Stomach (tissue), 9 donors: Measurements from ENCODE around the gene UGT1A10. TPM values are rescaled to one million over a fixed set of nuclear protein-coding genes. Genes with fewer than 3 reads are reported as not detected.

Experiments
- DNase-seq, 2 donors: peaks; one replicate each; pipeline versions ENCODE4 v3.0.0 to v3.0.0-alpha.2; 2013 to 2019
- H3K27ac ChIP-seq, 5 donors: fragments of 200-600 bp in 4 of 5; sonication (generic) in 4 of 5; one replicate each; pipeline ENCODE4 v1.5.1; 2013 to 2019; ENCODE audit warnings: mild to moderate bottlenecking in 1 of 5, moderate library complexity in 1 of 5
- H3K27me3 ChIP-seq, 3 donors: fragments of 200-600 bp; sonication (generic); one replicate each; pipeline ENCODE4 v1.5.1; 2017 to 2019; ENCODE audit warnings: mixed run types in 1 of 3
- H3K36me3 ChIP-seq, 4 donors: fragments of 200-600 bp; sonication (generic); 1 replicate in 3 of 4; 2 replicates in 1 of 4; pipeline ENCODE4 v1.5.1; 2016 to 2019
- H3K4me1 ChIP-seq, 4 donors: fragments of 200-600 bp; sonication (generic); one replicate each; pipeline ENCODE4 v1.5.1; 2016 to 2019
- H3K4me3 ChIP-seq, 4 donors: fragments of 200-600 bp; sonication (generic) in 3 of 4; one replicate each; pipeline ENCODE4 v1.5.1; 2016 to 2019; ENCODE audit warnings: mild to moderate bottlenecking in 1 of 4
- H3K9me3 ChIP-seq, 4 donors: fragments of 200-600 bp; sonication (generic); one replicate each; pipeline ENCODE4 v1.5.1; 2016 to 2019
- EP300 ChIP-seq: sonication (generic); formaldehyde crosslinking; IDR thresholded peaks from one replicate; pipeline ENCODE4 v1.6.1; 2017; ENCODE audit warnings: antibody characterized with exemption
- POLR2A ChIP-seq, 4 donors: fragments of 450-650 bp; IDR thresholded peaks; one replicate each; pipeline ENCODE4 v1.6.1; 2016; ENCODE audit warnings: antibody characterized with exemption in 4 of 4, control low read depth in 2 of 4, mild to moderate bottlenecking in 1 of 4, moderate library complexity in 1 of 4
- POLR2AphosphoS5 ChIP-seq, 3 donors: sonication (generic); formaldehyde crosslinking; IDR thresholded peaks; one replicate each; pipeline ENCODE4 v1.6.1; 2016; ENCODE audit warnings: antibody characterized with exemption in 3 of 3
- WGBS, 5 donors: extraction: QIAGEN DNeasy Blood & Tissue Kit in 3 of 5; methylation state at CpG; one replicate each; pipeline versions ENCODE4 v1.1.5 to v1.1.7; 2013 to 2018; 5-methylcytosine and 5-hydroxymethylcytosine counted together
- intact Hi-C: fragments of 100-400 bp; cut with DNase I; formaldehyde crosslinking; loops from one replicate; pipeline ENCODE4 v1.15.1; 2023; ENCODE audit warnings: low total_unique reads
- polyA plus RNA-seq, 3 donors: library from polyadenylated mRNA; stranded (reverse); fragments of 200-250 nt; gene quantifications; one replicate each; pipeline ENCODE4 v1.2.3, GENCODE V29; 2013
- total RNA-seq, 5 donors: library from RNA; depleted of rRNA; stranded (reverse); fragments of >200 nt; gene quantifications; one replicate each; pipeline versions ENCODE4 v1.1.0 to v1.2.3, GENCODE V29; 2014 to 2016
- TF ChIP-seq, protein P1 (sequence below), 7 experiments: fragments of 450-650 bp in 4 of 7; fragments of 200-600 bp in 3 of 7; sonication (generic) in 3 of 7; IDR thresholded peaks; one replicate each; pipeline ENCODE4 v1.5.1; 2016 to 2019; ENCODE audit warnings: antibody characterized with exemption in 7 of 7, control low read depth in 2 of 7, mild to moderate bottlenecking in 1 of 7
- donor health status: healthy with polysubstance abuse.
- donor health status: Bipolar disorder and iron deficiency.
- donor health status: healthy.

The UGT1A10 gene
- total and polyA plus RNA-seq, 8 donors, result 0.45 to 32.7 (median 2.2) TPM; not detected in 1

DNA sequence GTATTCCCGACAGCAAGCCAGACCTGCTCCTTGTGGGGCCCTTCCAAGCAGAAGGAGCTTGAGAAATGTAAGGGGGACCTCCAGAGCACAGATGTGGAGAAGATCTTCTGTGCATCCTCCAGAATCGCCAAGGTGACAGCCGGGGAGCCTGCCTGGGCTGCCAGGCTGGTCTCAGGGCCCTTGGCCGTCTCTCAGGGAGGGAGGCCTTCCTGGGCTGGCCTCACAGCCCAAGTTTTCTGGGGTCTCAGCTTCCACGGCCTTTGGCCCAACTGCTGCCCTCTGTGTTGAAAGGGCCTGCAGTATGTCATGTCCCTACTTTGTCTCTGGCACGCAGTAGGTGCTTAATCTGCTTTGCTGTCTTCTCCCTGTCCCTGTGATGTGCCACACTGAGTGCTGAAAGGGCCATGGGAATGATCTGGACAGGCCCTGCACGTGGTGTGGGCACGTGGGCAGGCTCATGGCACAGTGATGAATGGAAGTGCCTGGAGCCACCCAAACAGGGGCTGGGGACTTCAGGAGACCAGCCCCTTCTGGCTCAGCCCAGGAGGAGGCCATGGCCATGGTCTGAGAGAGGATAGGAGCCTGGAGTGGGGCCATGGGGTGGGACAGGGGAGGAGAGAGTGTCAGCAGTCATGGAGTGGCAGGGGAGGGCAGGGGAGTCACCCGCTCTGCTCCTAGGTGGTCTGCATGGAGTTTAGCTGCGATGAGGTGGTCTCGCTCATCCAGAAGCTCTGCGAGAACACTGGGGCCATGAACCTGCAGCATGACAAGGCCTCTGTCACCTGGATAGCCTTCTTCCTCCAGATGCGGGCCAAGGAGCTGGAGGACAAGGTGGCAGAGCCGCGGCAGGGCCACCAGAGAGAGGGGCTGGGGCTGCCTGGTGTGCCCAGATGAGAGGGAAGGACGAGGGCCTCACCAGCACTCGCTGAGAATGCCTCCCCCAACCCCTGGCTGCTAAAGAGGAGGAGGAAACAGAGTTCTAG, 182.7 kb downstream of the UGT1A10 start:
- intact Hi-C loops, result no loop called here
- no peaks in the 10 kb centered on the region for H3K9me3 ChIP-seq
- H3K4me3 ChIP-seq, result no peak overlapping the region
- WGBS, 5 donors, result 67 to 84% (median 78%) methylated on average over 11 to 17 of the region's 17 CpGs
- H3K4me1 ChIP-seq, result no peaks in the 10 kb centered on the region
- H3K27ac ChIP-seq, result no peak overlapping the region
- no peak for TF ChIP-seq POLR2A (IDR thresholded peaks at IDR 0.05)
- TF ChIP-seq EP300, result no peak
- TF ChIP-seq, protein P1, sequence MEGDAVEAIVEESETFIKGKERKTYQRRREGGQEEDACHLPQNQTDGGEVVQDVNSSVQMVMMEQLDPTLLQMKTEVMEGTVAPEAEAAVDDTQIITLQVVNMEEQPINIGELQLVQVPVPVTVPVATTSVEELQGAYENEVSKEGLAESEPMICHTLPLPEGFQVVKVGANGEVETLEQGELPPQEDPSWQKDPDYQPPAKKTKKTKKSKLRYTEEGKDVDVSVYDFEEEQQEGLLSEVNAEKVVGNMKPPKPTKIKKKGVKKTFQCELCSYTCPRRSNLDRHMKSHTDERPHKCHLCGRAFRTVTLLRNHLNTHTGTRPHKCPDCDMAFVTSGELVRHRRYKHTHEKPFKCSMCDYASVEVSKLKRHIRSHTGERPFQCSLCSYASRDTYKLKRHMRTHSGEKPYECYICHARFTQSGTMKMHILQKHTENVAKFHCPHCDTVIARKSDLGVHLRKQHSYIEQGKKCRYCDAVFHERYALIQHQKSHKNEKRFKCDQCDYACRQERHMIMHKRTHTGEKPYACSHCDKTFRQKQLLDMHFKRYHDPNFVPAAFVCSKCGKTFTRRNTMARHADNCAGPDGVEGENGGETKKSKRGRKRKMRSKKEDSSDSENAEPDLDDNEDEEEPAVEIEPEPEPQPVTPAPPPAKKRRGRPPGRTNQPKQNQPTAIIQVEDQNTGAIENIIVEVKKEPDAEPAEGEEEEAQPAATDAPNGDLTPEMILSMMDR (IDR thresholded peaks at IDR 0.05), result no peak
- TF ChIP-seq POLR2AphosphoS5 (IDR thresholded peaks at IDR 0.05), result no peak
- peaks cover 0 to 4% (median 0%) of the 10 kb centered on the region in 3 donors for H3K27me3 ChIP-seq
- peak in 1 of 2 donors; percentile 15 for DNase-seq
- H3K36me3 ChIP-seq, result no peaks in the 10 kb centered on the region

DNA sequence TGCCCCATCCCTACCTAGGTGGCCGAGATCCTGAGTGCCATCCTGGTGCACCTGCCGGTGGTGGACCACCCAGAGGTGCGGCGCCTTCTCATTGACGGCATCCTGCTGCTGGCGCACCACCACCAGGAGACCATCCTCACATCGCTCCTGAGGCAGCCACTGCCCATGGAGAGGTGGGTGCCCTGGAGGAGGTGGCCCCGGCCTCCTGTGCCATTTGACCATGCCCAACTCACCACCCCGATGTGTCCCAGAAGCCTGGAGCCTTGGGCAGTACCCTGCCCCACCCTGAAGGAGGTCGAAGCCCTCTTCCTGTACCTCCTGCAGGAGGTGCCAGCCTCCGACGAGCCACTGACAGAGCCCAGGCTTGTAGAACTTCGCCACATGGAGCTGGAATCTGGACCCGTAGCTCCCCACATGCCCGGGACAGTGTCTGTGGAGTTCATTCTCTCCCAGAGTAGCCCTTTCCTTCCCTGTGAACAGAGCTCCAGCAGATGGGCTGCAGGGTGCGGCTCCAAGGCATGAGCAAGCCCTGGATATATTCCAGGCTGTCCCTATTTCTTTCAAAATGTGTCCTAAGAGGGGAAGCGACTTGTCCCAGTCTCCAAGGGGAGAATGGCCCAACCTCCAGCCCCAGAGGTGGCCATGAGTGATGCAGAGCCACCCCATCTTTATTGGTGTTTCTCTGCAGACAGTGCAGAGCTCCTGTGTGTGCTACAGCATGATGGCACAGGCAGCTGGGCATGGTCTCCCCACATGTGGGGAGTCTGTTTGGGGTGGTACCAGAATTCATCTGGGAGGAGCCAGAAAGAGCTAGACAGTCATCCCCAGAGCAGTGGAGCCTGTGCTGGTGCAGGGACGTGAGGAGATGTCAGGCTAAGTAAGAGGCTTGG, 183.9 kb downstream of the UGT1A10 start:
- peak in 1 of 2 donors; percentile 19 for DNase-seq
- Histone ChIP-seq H3K27me3 (no peaks in the 10 kb centered on the region), H3K4me3 (no peak overlapping the region), H3K27ac (no peak overlapping the region), H3K36me3 (no peaks in the 10 kb centered on the region), H3K4me1 (no peaks in the 10 kb centered on the region), H3K9me3 (no peaks in the 10 kb centered on the region)
- intact Hi-C loops, result no loop called here
- WGBS, 5 donors, result 82 to 88% (median 84%) methylated on average over 13 to 18 of the region's 18 CpGs
- TF ChIP-seq EP300 (no peak), POLR2A (IDR thresholded peaks at IDR 0.05) (no peak), POLR2AphosphoS5 (IDR thresholded peaks at IDR 0.05) (no peak)
- TF ChIP-seq, protein P1 (IDR thresholded peaks at IDR 0.05), result no peak

DNA sequence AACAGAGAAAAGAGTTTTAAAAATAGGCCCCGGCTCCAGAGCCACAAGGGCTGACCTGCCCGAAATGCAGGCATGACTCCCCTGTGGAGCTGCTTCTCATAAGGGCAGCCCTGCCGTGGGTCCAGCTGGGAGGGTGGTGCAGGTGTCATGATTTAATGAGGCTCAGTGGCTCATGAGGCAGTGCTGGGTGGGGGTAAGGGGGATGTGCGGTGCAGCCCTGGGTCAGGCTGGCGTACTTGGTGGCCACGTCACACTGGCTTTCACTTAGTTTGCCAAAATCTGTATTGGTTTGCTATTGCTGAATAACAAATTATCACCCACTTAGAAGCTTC, 184.5 kb downstream of the UGT1A10 start:
- Histone ChIP-seq H3K27ac (no peak overlapping the region), H3K36me3 (no peaks in the 10 kb centered on the region), H3K4me1 (no peaks in the 10 kb centered on the region), H3K4me3 (no peak overlapping the region), H3K27me3 (no peaks in the 10 kb centered on the region), H3K9me3 (no peaks in the 10 kb centered on the region)
- no peak for TF ChIP-seq POLR2A (IDR thresholded peaks at IDR 0.05)
- no peak for TF ChIP-seq EP300
- no peak for TF ChIP-seq POLR2AphosphoS5 (IDR thresholded peaks at IDR 0.05)
- TF ChIP-seq, protein P1 (IDR thresholded peaks at IDR 0.05), result no peak
- DNase-seq, result peak in 1 of 2 donors; percentile 9
- intact Hi-C loops, result no loop called here
- WGBS, 5 donors, result 75 to 93% (median 86%) methylated on average over 2 to 6 of the region's 6 CpGs

DNA sequence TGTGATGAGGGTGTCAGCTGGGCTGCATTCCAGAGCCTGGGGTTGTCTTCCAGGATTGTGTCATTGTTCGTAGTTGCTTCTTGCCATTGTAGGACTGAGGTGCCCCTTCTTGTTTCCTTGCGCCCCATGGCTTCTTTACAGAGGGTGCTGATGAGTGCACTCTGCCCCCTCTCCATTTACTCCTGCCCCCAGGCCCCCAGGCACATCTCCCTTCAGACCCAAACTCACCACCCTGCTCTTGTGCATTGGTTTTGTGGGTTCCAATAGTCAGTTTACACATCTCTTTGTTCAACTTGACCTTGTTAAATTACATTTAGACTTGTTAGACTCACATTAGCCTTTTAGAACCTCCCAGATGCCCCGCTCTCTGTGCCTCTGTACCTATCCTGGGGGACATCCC, 184.9 kb downstream of the UGT1A10 start:
- Histone ChIP-seq H3K27ac (no peak overlapping the region), H3K4me1 (no peaks in the 10 kb centered on the region), H3K36me3 (no peaks in the 10 kb centered on the region), H3K4me3 (no peak overlapping the region), H3K27me3 (no peaks in the 10 kb centered on the region), H3K9me3 (peaks cover 0 to 3% (median 0%) of the 10 kb centered on the region in 4 donors)
- no peak for DNase-seq
- intact Hi-C loops, result no loop called here
- no peak for TF ChIP-seq POLR2AphosphoS5 (IDR thresholded peaks at IDR 0.05)
- TF ChIP-seq, protein P1 (IDR thresholded peaks at IDR 0.05), result no peak
- TF ChIP-seq EP300, result no peak
- TF ChIP-seq POLR2A (IDR thresholded peaks at IDR 0.05), result no peak
- WGBS, 5 donors, result 88 to 93% (median 90%) methylated on average over 3 of the region's 3 CpGs
